HCEC 1CT (cell line): ENCODE measurements around the gene TMEM242.

Experiments used
- DNase-seq: peaks from one replicate; pipeline ENCODE4 v3.0.0-alpha.2; 2017

Gene TMEM242

DNA sequence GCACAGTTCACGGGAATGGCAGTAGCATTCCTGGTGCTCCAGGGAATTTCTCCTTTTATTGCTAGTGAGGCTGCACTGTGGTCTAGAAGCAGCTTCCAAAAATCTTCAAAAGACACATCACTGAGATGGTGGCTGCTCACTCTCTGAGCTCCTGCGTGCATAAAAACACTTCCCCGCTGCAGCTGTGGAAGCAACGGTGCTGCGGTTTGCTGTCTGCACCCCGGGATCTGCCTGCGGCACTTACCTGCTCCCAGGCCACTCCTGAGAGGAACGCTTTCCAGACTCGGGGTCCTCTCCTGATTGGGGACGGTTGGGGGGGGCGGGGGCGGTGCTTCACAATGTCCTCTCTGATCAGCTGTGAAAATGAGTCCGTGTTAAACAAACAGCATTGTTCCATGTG is 77.9 kb downstream of the TMEM242 start:
- DNase-seq: no peak

DNA sequence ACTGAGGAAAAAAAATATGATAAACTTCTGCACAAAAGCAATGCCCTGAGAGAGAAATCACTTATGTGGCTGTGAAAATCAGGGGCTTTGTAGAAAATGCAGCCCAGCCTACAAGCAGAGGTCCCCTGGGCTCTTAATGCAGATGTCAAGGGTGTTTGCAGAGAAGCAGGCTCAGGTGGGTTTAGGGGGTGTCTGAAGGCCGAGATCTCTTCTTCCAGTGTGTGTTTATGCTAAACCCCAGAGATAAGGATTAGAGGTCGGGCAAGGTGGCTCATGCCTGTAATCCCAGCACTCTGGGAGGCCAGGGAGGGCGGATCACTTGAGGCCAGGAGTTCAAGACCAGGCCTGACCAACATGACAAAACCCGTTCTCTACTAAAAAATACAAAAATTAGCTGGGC is 78.5 kb downstream of the TMEM242 start:
- no peak for DNase-seq

DNA sequence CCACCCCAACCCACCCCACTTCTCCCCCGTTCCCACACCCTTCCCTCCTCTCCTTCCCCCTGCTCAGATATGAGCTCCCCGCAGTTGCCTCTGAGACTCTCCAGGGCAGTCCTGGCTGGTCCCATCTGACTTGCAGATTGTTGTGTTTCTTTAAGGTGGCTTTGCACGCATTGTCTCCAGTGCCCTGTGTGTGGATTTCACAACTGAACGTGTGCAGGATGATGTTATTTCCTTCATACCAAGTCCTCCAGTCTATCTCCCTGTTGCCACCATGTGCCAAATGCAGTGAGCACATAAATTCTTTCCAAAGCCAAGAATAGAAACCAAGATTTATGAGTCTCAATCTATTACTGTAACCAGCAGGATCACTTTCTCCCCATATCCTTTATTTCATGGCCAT is 79.1 kb downstream of the TMEM242 start:
- peak; percentile 64 for DNase-seq

DNA sequence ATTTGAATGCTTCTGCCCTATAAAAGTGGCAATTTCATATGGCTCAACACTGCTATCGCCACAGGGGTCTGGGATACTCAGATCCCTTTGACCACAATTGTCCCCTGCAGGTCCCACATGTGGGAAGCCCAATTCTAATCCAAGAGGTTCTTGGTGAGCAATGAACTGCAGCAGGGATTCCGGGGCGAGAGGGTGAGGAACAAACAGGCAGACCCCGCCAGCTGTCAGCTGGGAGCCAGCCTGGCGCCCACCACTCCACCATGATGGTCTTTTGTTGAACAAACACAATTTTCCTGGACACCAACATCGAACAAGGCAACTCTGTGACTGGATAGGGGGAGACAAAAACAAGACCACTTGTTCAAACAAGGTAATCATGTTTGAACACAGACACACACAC is 80.5 kb downstream of the TMEM242 start:
- DNase-seq: no peak

DNA sequence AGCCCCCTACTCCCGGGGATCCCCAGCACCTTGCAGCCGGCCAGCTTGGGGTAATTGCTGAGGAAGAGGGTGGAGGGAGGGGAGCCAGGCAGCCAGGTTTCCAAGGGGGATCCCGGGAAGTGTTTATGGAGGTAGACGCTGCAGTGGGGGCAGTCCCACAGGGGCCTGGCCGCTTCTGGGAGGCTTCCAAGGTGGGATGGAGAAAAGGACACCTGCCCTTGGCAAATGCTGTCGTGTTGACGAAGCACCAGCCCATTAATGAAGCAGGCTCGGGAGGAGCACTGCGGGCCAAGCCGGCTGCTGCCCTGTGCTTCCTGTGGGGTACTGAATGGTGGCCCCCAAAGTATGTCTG is 82.4 kb downstream of the TMEM242 start:
- no peak for DNase-seq

DNA sequence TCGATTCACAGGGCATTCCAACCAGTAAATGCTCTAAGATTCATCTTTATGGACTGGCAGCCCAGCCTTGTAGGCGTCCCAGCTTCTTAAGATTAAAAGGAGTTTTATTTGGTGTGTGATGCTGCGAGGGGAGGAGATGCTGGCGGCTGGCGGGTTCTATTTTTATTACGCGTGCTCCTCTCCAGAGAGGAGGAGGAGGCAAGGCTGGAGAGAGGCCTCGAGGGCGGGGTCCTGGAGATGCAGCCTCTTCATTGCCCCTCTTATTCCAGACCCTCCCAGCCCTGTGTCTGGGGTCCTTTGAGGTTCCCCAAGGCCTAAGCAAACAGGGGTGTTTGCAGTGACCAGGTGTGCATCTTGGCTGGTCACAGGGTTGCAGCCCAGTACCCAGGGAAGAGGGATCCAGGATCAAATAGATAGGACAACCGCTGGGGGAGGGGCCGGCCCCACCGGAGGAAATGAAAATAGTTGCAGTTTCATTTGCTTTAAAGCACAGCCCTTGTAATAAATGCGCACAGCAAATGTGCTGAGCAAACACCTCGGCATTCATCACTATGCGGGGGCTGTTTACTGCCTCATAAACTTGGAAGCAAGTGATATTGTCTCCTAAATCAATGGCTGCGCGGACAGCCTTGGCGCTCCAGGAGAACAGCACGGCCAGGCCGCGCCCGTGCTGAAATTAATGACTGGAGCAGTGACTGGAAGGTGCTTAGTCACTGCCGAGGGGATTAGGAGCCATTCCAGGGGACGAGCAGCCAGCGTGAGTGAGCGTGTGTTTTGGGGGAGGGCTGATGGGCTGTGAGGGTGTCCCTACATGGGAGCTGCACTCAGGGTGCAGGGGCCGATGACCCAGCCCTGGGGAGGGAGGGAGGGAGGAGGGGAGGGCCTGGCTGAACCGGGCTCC is 83.0 kb downstream of the TMEM242 start:
- DNase-seq: peak; percentile 58

DNA sequence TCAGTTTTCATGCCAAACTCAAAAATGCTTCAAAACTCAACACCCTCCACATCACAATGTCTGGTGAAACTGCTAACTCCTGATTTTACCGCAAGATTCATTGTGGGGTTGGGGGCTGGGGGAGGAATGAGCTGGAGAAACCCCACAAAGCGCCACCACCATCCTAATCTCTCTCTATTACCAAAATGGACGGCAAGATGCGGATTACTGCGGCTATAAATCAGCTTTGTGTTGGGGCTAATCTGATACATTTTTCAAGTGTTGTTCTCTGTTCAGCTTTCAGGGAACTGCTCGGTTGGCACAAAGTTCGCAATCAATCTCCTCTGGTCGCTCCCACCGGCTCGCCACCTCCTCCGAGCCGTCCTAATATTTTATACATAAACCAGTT is 83.7 kb downstream of the TMEM242 start:
- no peak for DNase-seq
